HepG2 (cell line): ENCODE results near the gene PPP2R2D. TPM values are rescaled to one million over a fixed set of nuclear protein-coding genes. Genes with fewer than 3 reads are reported as not detected.
A peak's percentile ranks its signal among the peaks of the same experiment; 100 is the strongest.

Experiments used
- CHD2 ChIP-seq: IDR thresholded peaks from 2 replicates; pipeline ENCODE4 v1.6.1; 2011; ENCODE audit warnings: low read depth, low read length, improper control_type of control experiment
- MTF2 ChIP-seq: sonication (generic); formaldehyde crosslinking; IDR thresholded peaks from 2 replicates; pipeline ENCODE4 v1.5.0; 2020; ENCODE audit warnings: missing genetic modification reagents, borderline replicate concordance
- NCOA1 ChIP-seq: sonication (generic); formaldehyde crosslinking; IDR thresholded peaks from 2 replicates; pipeline ENCODE4 v1.9.0; 2021; ENCODE audit warnings: missing genetic modification reagents
- NR2F6 ChIP-seq, 2 experiments: IDR thresholded peaks; 2 replicates each; pipeline ENCODE4 v1.6.1; 2016; ENCODE audit warnings: antibody characterized with exemption in 1 of 2, mild to moderate bottlenecking in 1 of 2
- POLR2A ChIP-seq, 2 experiments: IDR thresholded peaks; 2 replicates each; pipeline ENCODE4 v1.6.1; 2011; ENCODE audit warnings: low read depth in 2 of 2, low read length in 2 of 2, mild to moderate bottlenecking in 1 of 2, moderate library complexity in 1 of 2; ENCODE audit not compliant: insufficient read depth in 1 of 2
- SNAI1 ChIP-seq: sonication (generic); formaldehyde crosslinking; IDR thresholded peaks from 2 replicates; pipeline ENCODE4 v1.5.0; 2020; ENCODE audit warnings: mild to moderate bottlenecking, missing genetic modification reagents, borderline replicate concordance
- SP2 ChIP-seq: sonication (generic); formaldehyde crosslinking; IDR thresholded peaks from 2 replicates; pipeline ENCODE4 v1.5.1; 2020; ENCODE audit warnings: mild to moderate bottlenecking, missing genetic modification reagents
- TP53 ChIP-seq: sonication (generic); formaldehyde crosslinking; conservative IDR thresholded peaks from 2 replicates; pipeline ENCODE4 v1.4.0; 2020; ENCODE audit warnings: missing genetic modification reagents
- TRIM24 ChIP-seq: sonication (generic); formaldehyde crosslinking; IDR thresholded peaks from 2 replicates; pipeline ENCODE4 v1.8.0; 2022; ENCODE audit warnings: mild to moderate bottlenecking, missing genetic modification reagents
- U2AF1 ChIP-seq: fragments of 200-400 bp; formaldehyde crosslinking; optimal IDR thresholded peaks from 2 replicates; pipeline ENCODE3; 2017; ENCODE audit warnings: mild to moderate bottlenecking, low read depth, low read length
- ZFP36L2 ChIP-seq: sonication (generic); formaldehyde crosslinking; IDR thresholded peaks from 2 replicates; pipeline ENCODE4 v1.4.0; 2020; ENCODE audit warnings: missing genetic modification reagents
- ZNF136 ChIP-seq: sonication (generic); formaldehyde crosslinking; IDR thresholded peaks from 2 replicates; pipeline ENCODE4 v1.8.1; 2022; ENCODE audit warnings: low read depth, mild to moderate bottlenecking, moderate library complexity, missing genetic modification reagents
- polyA plus RNA-seq, 8 experiments: library from polyadenylated mRNA; depleted of rRNA in 3 of 8; stranded (reverse) in 7 of 8; unstranded in 1 of 8; fragments of >200 nt; fragmentation: Illumina TruSeq in 4 of 8; extraction: Trizol in 4 of 8; gene quantifications; 2 replicates each; pipeline versions ENCODE4 v1.2.1 to v1.2.3, GENCODE V29; 2011 to 2016; ENCODE audit warnings: low read depth in 4 of 8, missing spikeins in 1 of 8, mixed read lengths in 1 of 8; ENCODE audit not compliant: insufficient read depth in 1 of 8
- total RNA-seq, 5 experiments: library from RNA; depleted of rRNA; stranded (reverse); fragments of >200 nt; fragmentation: Illumina TruSeq; extraction: Trizol; gene quantifications; 2 replicates each; pipeline ENCODE4 v1.2.3, GENCODE V29; 2016; ENCODE audit warnings: low read depth in 1 of 5
- TF ChIP-seq, protein P1 (sequence below): sonication (generic); formaldehyde crosslinking; IDR thresholded peaks from 2 replicates; pipeline ENCODE4 v1.4.0; 2020; ENCODE audit warnings: mild to moderate bottlenecking, missing genetic modification reagents
- TF ChIP-seq, protein P2 (sequence below): sonication (generic); formaldehyde crosslinking; IDR thresholded peaks from 2 replicates; pipeline ENCODE4 v1.4.0; 2020; ENCODE audit warnings: missing genetic modification reagents
- TF ChIP-seq, protein P3 (sequence below): sonication (generic); formaldehyde crosslinking; IDR thresholded peaks from 2 replicates; pipeline ENCODE4 v1.4.0; 2020; ENCODE audit warnings: missing genetic modification reagents, low read depth, mild to moderate bottlenecking, borderline replicate concordance
- TF ChIP-seq, protein P4 (sequence below): sonication (generic); formaldehyde crosslinking; IDR thresholded peaks from 2 replicates; pipeline ENCODE4 v1.5.0; 2020; ENCODE audit warnings: missing genetic modification reagents, mild to moderate bottlenecking, borderline replicate concordance
- TF ChIP-seq, protein P5 (sequence below): sonication (generic); formaldehyde crosslinking; IDR thresholded peaks from 2 replicates; pipeline ENCODE4 v1.8.0; 2022; ENCODE audit warnings: missing genetic modification reagents, low read depth, mild to moderate bottlenecking, borderline replicate concordance
- TF ChIP-seq, protein P6 (sequence below): IDR thresholded peaks from 2 replicates; pipeline ENCODE4 v1.6.1; 2018; ENCODE audit warnings: missing genetic modification reagents

PPP2R2D gene
- total and polyA plus RNA-seq, 2 of the 13 experiments (the other 11 are each of a cell fraction or from before 2014, with no cell fraction given): 32.7 to 33.2 TPM

DNA sequence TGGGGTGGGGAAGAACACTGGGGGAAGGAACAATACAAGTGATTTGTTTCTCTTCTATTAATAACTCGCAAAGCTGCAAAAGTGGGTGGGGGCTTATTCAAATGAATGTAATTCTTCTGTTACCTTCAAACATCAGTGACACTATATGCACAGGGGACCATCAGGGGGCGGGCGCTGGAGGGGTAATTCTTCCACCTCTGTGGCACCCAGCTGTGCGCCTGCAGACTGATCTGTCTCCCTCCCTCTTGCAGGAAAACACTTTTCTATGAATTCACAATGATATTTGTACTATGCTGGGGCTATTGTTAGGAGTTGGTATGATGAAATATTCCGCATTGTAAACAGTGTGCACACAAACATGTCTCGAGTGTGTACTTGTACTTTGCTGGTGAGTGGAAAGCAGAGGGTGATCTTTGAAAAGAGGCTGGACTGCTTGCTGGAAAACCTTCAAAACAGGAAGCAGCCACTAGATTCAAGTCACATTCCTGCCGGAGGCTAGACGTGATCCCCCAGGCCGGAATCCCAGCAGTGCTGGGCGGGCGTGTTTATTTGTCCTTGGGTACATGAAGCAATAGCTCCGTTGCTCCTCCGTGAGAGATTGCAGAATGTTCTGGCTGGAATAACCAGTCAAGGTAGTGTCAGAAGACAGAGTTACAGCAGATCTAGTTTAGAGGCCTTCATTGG, 96.7 kb downstream of the PPP2R2D start (continued):
- TF ChIP-seq, protein P1, sequence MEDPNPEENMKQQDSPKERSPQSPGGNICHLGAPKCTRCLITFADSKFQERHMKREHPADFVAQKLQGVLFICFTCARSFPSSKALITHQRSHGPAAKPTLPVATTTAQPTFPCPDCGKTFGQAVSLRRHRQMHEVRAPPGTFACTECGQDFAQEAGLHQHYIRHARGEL (CRISPR knock-in tag): no peak
- TF ChIP-seq NR2F6 (IDR thresholded peaks at IDR 0.05) (peak; percentile 38; the same call in 1 of the 2 replicates), NR2F6 (CRISPR knock-in tag; IDR thresholded peaks at IDR 0.05) (peak; percentile 64; the same call in 1 of the 2 replicates), POLR2A (IDR thresholded peaks at IDR 0.05; ENCODE audit: insufficient read depth in 1 of 2, low read depth in 2 of 2, low read length in 2 of 2) (peak in 1 of 2 experiments; percentile 48; a peak in 1 of 4 replicates), SNAI1 (no peak), NCOA1 (CRISPR knock-in tag) (no peak), TP53 (CRISPR knock-in tag) (no peak; the same call in 1 of the 2 replicates), SP2 (CRISPR knock-in tag) (no peak), U2AF1 (no peak), CHD2 (no peak), TRIM24 (CRISPR knock-in tag) (peak; percentile 41; the same call in 1 of the 2 replicates), ZNF136 (CRISPR knock-in tag) (peak; percentile 59; the same call in 1 of the 2 replicates), ZFP36L2 (CRISPR knock-in tag) (no peak), MTF2 (CRISPR knock-in tag) (no peak)
- TF ChIP-seq, protein P2, sequence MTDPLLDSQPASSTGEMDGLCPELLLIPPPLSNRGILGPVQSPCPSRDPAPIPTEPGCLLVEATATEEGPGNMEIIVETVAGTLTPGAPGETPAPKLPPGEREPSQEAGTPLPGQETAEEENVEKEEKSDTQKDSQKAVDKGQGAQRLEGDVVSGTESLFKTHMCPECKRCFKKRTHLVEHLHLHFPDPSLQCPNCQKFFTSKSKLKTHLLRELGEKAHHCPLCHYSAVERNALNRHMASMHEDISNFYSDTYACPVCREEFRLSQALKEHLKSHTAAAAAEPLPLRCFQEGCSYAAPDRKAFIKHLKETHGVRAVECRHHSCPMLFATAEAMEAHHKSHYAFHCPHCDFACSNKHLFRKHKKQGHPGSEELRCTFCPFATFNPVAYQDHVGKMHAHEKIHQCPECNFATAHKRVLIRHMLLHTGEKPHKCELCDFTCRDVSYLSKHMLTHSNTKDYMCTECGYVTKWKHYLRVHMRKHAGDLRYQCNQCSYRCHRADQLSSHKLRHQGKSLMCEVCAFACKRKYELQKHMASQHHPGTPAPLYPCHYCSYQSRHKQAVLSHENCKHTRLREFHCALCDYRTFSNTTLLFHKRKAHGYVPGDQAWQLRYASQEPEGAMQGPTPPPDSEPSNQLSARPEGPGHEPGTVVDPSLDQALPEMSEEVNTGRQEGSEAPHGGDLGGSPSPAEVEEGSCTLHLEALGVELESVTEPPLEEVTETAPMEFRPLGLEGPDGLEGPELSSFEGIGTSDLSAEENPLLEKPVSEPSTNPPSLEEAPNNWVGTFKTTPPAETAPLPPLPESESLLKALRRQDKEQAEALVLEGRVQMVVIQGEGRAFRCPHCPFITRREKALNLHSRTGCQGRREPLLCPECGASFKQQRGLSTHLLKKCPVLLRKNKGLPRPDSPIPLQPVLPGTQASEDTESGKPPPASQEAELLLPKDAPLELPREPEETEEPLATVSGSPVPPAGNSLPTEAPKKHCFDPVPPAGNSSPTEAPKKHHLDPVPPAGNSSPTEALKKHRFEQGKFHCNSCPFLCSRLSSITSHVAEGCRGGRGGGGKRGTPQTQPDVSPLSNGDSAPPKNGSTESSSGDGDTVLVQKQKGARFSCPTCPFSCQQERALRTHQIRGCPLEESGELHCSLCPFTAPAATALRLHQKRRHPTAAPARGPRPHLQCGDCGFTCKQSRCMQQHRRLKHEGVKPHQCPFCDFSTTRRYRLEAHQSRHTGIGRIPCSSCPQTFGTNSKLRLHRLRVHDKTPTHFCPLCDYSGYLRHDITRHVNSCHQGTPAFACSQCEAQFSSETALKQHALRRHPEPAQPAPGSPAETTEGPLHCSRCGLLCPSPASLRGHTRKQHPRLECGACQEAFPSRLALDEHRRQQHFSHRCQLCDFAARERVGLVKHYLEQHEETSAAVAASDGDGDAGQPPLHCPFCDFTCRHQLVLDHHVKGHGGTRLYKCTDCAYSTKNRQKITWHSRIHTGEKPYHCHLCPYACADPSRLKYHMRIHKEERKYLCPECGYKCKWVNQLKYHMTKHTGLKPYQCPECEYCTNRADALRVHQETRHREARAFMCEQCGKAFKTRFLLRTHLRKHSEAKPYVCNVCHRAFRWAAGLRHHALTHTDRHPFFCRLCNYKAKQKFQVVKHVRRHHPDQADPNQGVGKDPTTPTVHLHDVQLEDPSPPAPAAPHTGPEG (CRISPR knock-in tag): peak; percentile 44; the same call in 1 of the 2 replicates
- TF ChIP-seq, protein P3, sequence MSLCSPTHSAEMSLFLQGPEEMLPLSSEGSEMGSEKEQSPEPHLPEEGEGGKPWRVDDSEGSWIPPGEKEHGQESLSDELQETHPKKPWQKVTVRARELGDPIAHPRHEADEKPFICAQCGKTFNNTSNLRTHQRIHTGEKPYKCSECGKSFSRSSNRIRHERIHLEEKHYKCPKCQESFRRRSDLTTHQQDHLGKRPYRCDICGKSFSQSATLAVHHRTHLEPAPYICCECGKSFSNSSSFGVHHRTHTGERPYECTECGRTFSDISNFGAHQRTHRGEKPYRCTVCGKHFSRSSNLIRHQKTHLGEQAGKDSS (CRISPR knock-in tag): no peak; the same call in 1 of the 2 replicates
- TF ChIP-seq, protein P4, sequence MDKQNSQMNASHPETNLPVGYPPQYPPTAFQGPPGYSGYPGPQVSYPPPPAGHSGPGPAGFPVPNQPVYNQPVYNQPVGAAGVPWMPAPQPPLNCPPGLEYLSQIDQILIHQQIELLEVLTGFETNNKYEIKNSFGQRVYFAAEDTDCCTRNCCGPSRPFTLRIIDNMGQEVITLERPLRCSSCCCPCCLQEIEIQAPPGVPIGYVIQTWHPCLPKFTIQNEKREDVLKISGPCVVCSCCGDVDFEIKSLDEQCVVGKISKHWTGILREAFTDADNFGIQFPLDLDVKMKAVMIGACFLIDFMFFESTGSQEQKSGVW: no peak
- TF ChIP-seq, protein P5, sequence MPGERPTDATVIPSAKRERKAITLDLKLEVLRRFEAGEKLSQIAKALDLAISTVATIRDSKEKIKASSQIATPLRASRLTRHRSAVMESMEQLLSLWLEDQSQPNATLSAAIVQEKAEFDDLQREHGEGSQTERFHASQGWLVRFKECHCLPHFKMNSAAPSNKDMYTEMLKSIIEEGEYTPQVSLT: no peak
- TF ChIP-seq, protein P6, sequence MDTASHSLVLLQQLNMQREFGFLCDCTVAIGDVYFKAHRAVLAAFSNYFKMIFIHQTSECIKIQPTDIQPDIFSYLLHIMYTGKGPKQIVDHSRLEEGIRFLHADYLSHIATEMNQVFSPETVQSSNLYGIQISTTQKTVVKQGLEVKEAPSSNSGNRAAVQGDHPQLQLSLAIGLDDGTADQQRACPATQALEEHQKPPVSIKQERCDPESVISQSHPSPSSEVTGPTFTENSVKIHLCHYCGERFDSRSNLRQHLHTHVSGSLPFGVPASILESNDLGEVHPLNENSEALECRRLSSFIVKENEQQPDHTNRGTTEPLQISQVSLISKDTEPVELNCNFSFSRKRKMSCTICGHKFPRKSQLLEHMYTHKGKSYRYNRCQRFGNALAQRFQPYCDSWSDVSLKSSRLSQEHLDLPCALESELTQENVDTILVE (CRISPR knock-in tag): peak; percentile 87
